Measurements from ENCODE around the gene ENOX1. TPM values are rescaled to one million over a fixed set of nuclear protein-coding genes. Genes with fewer than 3 reads are reported as not detected.

ENOX1 gene
- total RNA-seq, 2 donors from 2014 or later, result 0.33 TPM; not detected in 1

- no peak for TF ChIP-seq CTCF (conservative IDR thresholded peaks at IDR 0.05)
- Mint-ChIP-seq H3K4me1 (peaks cover 17% of the 10 kb centered on the region), H3K36me3 (ENCODE audit: low read depth) (no peaks in the 10 kb centered on the region), H3K9me3 (no peaks in the 10 kb centered on the region), H3K27me3 (ENCODE audit: insufficient read depth) (peaks cover 51% of the 10 kb centered on the region), H3K27ac (no peak overlapping the region), H3K4me3 (no peak overlapping the region)
- no peak overlapping the region for H3K9ac ChIP-seq (ENCODE audit: extremely low read depth, low read length, poor library complexity, severe bottlenecking)
- no peak for DNase-seq
- H3K4me1 ChIP-seq (ENCODE audit: control insufficient read depth, insufficient read depth, low read length), result no peaks in the 10 kb centered on the region
- H3K27me3 ChIP-seq (ENCODE audit: control insufficient read depth, insufficient read depth, low read length, poor library complexity, severe bottlenecking), result peaks cover 16% of the 10 kb centered on the region
- H3K36me3 ChIP-seq (ENCODE audit: control insufficient read depth, insufficient read depth, low read length), result no peaks in the 10 kb centered on the region
- no peak overlapping the region for H3K4me3 ChIP-seq (ENCODE audit: low read length)
- 67 to 91% methylated on average over 1 to 2 of the region's 2 CpGs for WGBS, 2 experiments (ENCODE audit: insufficient coverage in 1 of 2, insufficient read length in 1 of 2)
- no peak overlapping the region for H3K27ac ChIP-seq (ENCODE audit: low read depth, low read length)
- no peaks in the 10 kb centered on the region for H3K9me3 ChIP-seq (ENCODE audit: control insufficient read depth, low read length)
Observed at GRCh38 chr13:43776501-43777079, 10.2 kb downstream of the ENOX1 start.

- TF ChIP-seq CTCF (conservative IDR thresholded peaks at IDR 0.05), result no peak
- no peak overlapping the region for H3K4me3 Mint-ChIP-seq
- H3K27ac Mint-ChIP-seq, result no peak overlapping the region
- no peaks in the 10 kb centered on the region for H3K36me3 Mint-ChIP-seq (ENCODE audit: low read depth)
- H3K27ac ChIP-seq (ENCODE audit: low read depth, low read length), result no peak overlapping the region
- no peak overlapping the region for H3K9ac ChIP-seq (ENCODE audit: extremely low read depth, low read length, poor library complexity, severe bottlenecking)
- peaks cover 16% of the 10 kb centered on the region for H3K27me3 ChIP-seq (ENCODE audit: control insufficient read depth, insufficient read depth, low read length, poor library complexity, severe bottlenecking)
- no peaks in the 10 kb centered on the region for H3K4me1 ChIP-seq (ENCODE audit: control insufficient read depth, insufficient read depth, low read length)
- no peak overlapping the region for H3K4me3 ChIP-seq (ENCODE audit: low read length)
- H3K27me3 Mint-ChIP-seq (ENCODE audit: insufficient read depth), result peaks cover 48% of the 10 kb centered on the region
- H3K9me3 Mint-ChIP-seq, result no peaks in the 10 kb centered on the region
- WGBS, 2 experiments (ENCODE audit: insufficient coverage in 1 of 2, insufficient read length in 1 of 2), result 75 to 94% methylated on average over 1 to 2 of the region's 2 CpGs
- no peak for DNase-seq
- peaks cover 17% of the 10 kb centered on the region for H3K4me1 Mint-ChIP-seq
- no peaks in the 10 kb centered on the region for H3K36me3 ChIP-seq (ENCODE audit: control insufficient read depth, insufficient read depth, low read length)
- no peaks in the 10 kb centered on the region for H3K9me3 ChIP-seq (ENCODE audit: control insufficient read depth, low read length)
Observed at GRCh38 chr13:43776006-43776405, 10.8 kb downstream of the ENOX1 start.

GRCh38 chr13:43773602-43774001 lies 13.2 kb downstream of the ENOX1 start:
- H3K9me3 ChIP-seq (ENCODE audit: control insufficient read depth, low read length), result no peaks in the 10 kb centered on the region
- Mint-ChIP-seq H3K27ac (no peak overlapping the region), H3K36me3 (ENCODE audit: low read depth) (no peaks in the 10 kb centered on the region), H3K4me3 (no peak overlapping the region), H3K27me3 (ENCODE audit: insufficient read depth) (peaks cover 30% of the 10 kb centered on the region), H3K4me1 (peaks cover 19% of the 10 kb centered on the region), H3K9me3 (no peaks in the 10 kb centered on the region)
- 91% methylated on average over 1 of the region's 2 CpGs; no CpG with 5 or more reads in 1 of the 2 experiments for WGBS, 2 experiments (ENCODE audit: insufficient coverage in 1 of 2, insufficient read length in 1 of 2)
- peaks cover 16% of the 10 kb centered on the region for H3K27me3 ChIP-seq (ENCODE audit: control insufficient read depth, insufficient read depth, low read length, poor library complexity, severe bottlenecking)
- H3K36me3 ChIP-seq (ENCODE audit: control insufficient read depth, insufficient read depth, low read length), result no peaks in the 10 kb centered on the region
- no peaks in the 10 kb centered on the region for H3K4me1 ChIP-seq (ENCODE audit: control insufficient read depth, insufficient read depth, low read length)
- H3K4me3 ChIP-seq (ENCODE audit: low read length), result no peak overlapping the region
- H3K9ac ChIP-seq (ENCODE audit: extremely low read depth, low read length, poor library complexity, severe bottlenecking), result no peak overlapping the region
- H3K27ac ChIP-seq (ENCODE audit: low read depth, low read length), result no peak overlapping the region
- TF ChIP-seq CTCF (conservative IDR thresholded peaks at IDR 0.05), result no peak
- DNase-seq, result no peak

Data from endodermal cell (in vitro differentiated cells).